DOHH2 (cell line): ENCODE measurements around the gene STX16.

ENCODE experiments used
- H3F3A ChIP-seq: fragments of 200-600 bp; sonication (generic), shearing (Covaris generic); 2 replicates; pipeline ENCODE4 v1.6.0; 2016; ENCODE audit warnings: antibody characterized with exemption, mild to moderate bottlenecking; ENCODE audit not compliant: control insufficient read depth, insufficient read depth
- H3K27ac ChIP-seq: fragments of 200-600 bp; sonication (generic); 2 replicates; pipeline ENCODE4 v1.5.1; 2014; ENCODE audit warnings: low read depth, mild to moderate bottlenecking, low read length, moderate library complexity
- H3K27me3 ChIP-seq: fragments of 200-600 bp; sonication (generic); 2 replicates; pipeline ENCODE4 v1.6.1; 2014; ENCODE audit warnings: mild to moderate bottlenecking, low read length, mixed read lengths; ENCODE audit not compliant: control insufficient read depth
- H3K36me3 ChIP-seq: fragments of 200-600 bp; sonication (generic); 2 replicates; pipeline ENCODE4 v1.6.1; 2014; ENCODE audit warnings: mild to moderate bottlenecking, low read length, moderate library complexity, mixed read lengths; ENCODE audit not compliant: control insufficient read depth
- H3K4me1 ChIP-seq: fragments of 200-600 bp; sonication (generic); 2 replicates; pipeline ENCODE4 v1.6.1; 2014; ENCODE audit warnings: mild to moderate bottlenecking, low read length, mixed read lengths; ENCODE audit not compliant: control insufficient read depth
- H3K4me2 ChIP-seq: fragments of 200-600 bp; sonication (generic); 2 replicates; pipeline ENCODE4 v1.6.0; 2014; ENCODE audit warnings: mild to moderate bottlenecking, low read length, moderate library complexity
- H3K4me3 ChIP-seq: fragments of 200-600 bp; sonication (generic); 2 replicates; pipeline ENCODE4 v1.5.1; 2014; ENCODE audit warnings: mild to moderate bottlenecking, low read length, mixed read lengths
- H3K79me2 ChIP-seq: fragments of 200-600 bp; sonication (generic); 2 replicates; pipeline ENCODE4 v1.6.1; 2014; ENCODE audit warnings: mild to moderate bottlenecking, low read length, mixed read lengths; ENCODE audit not compliant: control insufficient read depth
- H3K9me2 ChIP-seq: fragments of 200-600 bp; sonication (generic); replicated peaks from 2 replicates; pipeline ENCODE4 v1.6.1; 2014; ENCODE audit warnings: mild to moderate bottlenecking, low read length, mixed read lengths; ENCODE audit not compliant: control insufficient read depth
- H3K9me3 ChIP-seq: fragments of 200-600 bp; sonication (generic); 2 replicates; pipeline ENCODE4 v1.6.1; 2014; ENCODE audit warnings: antibody characterized with exemption, low read length, mixed read lengths; ENCODE audit not compliant: control insufficient read depth, insufficient read depth
- H4K20me1 ChIP-seq: fragments of 200-600 bp; sonication (generic); 2 replicates; pipeline ENCODE4 v1.6.0; 2014; ENCODE audit warnings: low read depth, mild to moderate bottlenecking, antibody characterized with exemption, low read length, moderate library complexity; ENCODE audit not compliant: control insufficient read depth, insufficient read depth
- EZH2phosphoT487 ChIP-seq: fragments of 200-600 bp; sonication (generic); IDR thresholded peaks from 2 replicates; pipeline ENCODE4 v1.6.1; 2017; ENCODE audit warnings: borderline replicate concordance, mild to moderate bottlenecking, antibody characterized with exemption, low read length, moderate library complexity, mixed read lengths
- TF ChIP-seq, protein P1 (sequence below): fragments of 200-600 bp; sonication (generic); IDR thresholded peaks from one replicate; pipeline ENCODE4 v1.5.1; 2014; ENCODE audit warnings: antibody characterized with exemption, mild to moderate bottlenecking, low read depth, low read length; ENCODE audit not compliant: poor library complexity, severe bottlenecking

Gene STX16

DNA sequence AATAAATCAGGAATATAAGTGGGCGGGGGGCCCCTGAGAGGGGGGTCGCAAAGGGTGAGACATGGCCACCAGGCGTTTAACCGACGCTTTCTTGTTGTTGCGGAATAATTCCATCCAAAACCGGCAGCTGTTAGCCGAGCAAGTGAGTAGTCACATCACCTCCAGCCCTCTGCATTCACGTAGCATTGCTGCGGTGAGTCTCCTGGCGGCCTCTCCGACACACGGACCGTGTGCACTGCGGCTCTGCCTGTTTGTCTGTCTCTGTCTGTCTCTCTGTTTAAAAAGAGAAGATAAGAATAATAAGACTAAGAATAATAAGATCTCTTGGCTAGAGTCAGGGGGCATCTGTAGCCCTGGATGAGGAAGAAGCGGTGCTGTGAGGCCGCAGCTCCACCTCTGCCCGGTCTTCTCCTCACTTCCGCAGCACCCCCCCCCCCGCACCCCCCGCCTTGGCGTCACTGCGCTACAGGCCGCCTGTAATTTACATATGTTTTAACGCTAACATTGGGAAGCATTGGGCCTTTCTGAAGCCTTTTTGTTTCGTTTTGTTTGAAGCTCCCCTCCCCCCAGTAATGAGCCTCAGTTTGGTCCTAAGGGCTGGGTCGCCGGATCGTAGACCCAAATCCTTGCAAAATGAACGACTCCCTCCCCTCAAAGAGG is 993 bp downstream of the STX16 start:
- Histone ChIP-seq H3K4me3 (peak overlapping the region; percentile 86), H3K79me2 (peaks cover 60% of the 10 kb centered on the region), H3K9me3 (no peaks in the 10 kb centered on the region), H3K9me2 (no peaks in the 10 kb centered on the region), H3K4me1 (peaks cover 40% of the 10 kb centered on the region), H3K4me2 (peak overlapping the region; percentile 69), H3K27me3 (peaks cover 4% of the 10 kb centered on the region; the same call in 1 of the 2 replicates), H3K36me3 (peaks cover 46% of the 10 kb centered on the region), H4K20me1 (peaks cover 25% of the 10 kb centered on the region), H3K27ac (peak overlapping the region; percentile 66), H3F3A (no peaks in the 10 kb centered on the region)
- TF ChIP-seq, protein P1, sequence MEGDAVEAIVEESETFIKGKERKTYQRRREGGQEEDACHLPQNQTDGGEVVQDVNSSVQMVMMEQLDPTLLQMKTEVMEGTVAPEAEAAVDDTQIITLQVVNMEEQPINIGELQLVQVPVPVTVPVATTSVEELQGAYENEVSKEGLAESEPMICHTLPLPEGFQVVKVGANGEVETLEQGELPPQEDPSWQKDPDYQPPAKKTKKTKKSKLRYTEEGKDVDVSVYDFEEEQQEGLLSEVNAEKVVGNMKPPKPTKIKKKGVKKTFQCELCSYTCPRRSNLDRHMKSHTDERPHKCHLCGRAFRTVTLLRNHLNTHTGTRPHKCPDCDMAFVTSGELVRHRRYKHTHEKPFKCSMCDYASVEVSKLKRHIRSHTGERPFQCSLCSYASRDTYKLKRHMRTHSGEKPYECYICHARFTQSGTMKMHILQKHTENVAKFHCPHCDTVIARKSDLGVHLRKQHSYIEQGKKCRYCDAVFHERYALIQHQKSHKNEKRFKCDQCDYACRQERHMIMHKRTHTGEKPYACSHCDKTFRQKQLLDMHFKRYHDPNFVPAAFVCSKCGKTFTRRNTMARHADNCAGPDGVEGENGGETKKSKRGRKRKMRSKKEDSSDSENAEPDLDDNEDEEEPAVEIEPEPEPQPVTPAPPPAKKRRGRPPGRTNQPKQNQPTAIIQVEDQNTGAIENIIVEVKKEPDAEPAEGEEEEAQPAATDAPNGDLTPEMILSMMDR: no peak
- no peak for TF ChIP-seq EZH2phosphoT487

DNA sequence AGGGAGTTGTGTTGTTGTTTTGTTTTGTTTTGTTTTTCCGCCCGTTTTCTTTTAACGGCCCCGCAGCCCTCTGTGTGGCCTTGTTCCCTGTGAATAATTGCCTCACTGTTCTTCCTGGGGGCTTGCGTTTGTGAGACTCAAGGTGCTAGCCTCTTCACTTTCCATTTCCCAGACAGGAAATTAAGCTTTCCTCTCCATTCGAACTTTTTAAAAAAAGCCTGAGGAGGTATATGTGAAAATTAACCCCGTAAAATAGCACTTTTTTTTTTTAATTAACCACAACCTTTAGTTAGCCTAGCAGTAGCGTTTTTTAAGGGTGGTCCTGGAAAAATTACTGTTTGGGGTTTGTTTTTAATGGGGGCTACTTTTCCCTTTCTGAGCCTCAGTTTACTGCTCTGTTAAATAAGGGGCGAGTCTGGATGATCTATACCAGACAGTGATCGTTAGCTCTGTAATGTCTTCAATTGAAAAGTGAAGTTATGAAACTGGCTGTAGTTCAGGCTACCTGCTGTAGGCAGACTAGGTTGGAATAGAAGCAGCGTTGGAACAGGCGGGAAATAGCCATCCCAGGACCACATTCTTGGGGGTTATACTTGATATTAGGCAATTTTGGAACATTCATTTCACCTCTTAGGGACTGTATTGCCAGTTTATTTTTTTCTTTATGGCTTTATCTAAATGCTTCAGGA is 1.7 kb downstream of the STX16 start:
- H3K27me3 ChIP-seq: peaks cover 4% of the 10 kb centered on the region; the same call in 1 of the 2 replicates
- TF ChIP-seq EZH2phosphoT487: no peak
- TF ChIP-seq, protein P1: no peak
- H3K4me2 ChIP-seq: peak overlapping the region; percentile 69
- peaks cover 25% of the 10 kb centered on the region for H4K20me1 ChIP-seq
- H3K9me2 ChIP-seq: no peaks in the 10 kb centered on the region
- H3K36me3 ChIP-seq: peaks cover 47% of the 10 kb centered on the region
- no peaks in the 10 kb centered on the region for H3K9me3 ChIP-seq
- peak overlapping the region; percentile 66 for H3K27ac ChIP-seq
- peak overlapping the region; percentile 86 for H3K4me3 ChIP-seq
- H3F3A ChIP-seq: no peaks in the 10 kb centered on the region
- peaks cover 40% of the 10 kb centered on the region for H3K4me1 ChIP-seq
- peaks cover 67% of the 10 kb centered on the region for H3K79me2 ChIP-seq

DNA sequence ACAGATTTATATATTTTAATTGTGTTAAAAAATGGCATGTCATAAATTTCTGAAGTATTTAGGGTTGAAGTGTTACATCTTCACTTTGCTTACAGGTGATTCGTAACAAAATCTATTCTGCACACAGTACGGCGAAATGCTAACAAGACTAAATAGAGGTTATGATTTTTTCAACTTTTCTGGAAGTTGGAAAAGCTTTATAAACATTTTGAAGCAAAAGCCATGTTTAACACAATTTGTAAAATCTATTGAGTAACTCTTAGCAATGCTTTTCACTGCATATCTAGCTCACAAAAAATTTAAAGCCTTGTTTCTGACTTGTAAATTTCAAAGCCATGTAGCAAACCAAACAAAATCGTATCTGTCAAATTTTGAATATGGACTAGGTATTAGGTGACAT is 3.3 kb downstream of the STX16 start:
- Histone ChIP-seq H3K4me1 (peaks cover 47% of the 10 kb centered on the region), H3K27ac (no peak overlapping the region), H3K9me3 (no peaks in the 10 kb centered on the region), H3K4me3 (no peak overlapping the region), H3F3A (no peaks in the 10 kb centered on the region), H3K27me3 (peaks cover 4% of the 10 kb centered on the region; the same call in 1 of the 2 replicates), H3K79me2 (peaks cover 83% of the 10 kb centered on the region), H4K20me1 (peaks cover 25% of the 10 kb centered on the region), H3K4me2 (peak overlapping the region; percentile 24), H3K36me3 (peaks cover 54% of the 10 kb centered on the region), H3K9me2 (no peaks in the 10 kb centered on the region)
- TF ChIP-seq EZH2phosphoT487: no peak
- TF ChIP-seq, protein P1: no peak
